ENCODE measurements around the gene FITM2.

The FITM2 gene

GRCh38 chr20:44357555-44358125, 46.6 kb upstream of the FITM2 start:
- no peak overlapping the region for H3K4me3 ChIP-seq (ENCODE audit: low read depth, low read length)
- POLR2A ChIA-PET: interaction anchor here (0.6 kb wide), 1 partner anchor 50 kb away, joined by 4 read pairs; no protein-coding TSS in a partner anchor

GRCh38 chr20:44357020-44357419, 46.0 kb upstream of the FITM2 start:
- ChIA-PET CTCF (no interaction called here), POLR2A (no interaction called here)
- H3K4me3 ChIP-seq (ENCODE audit: low read depth, low read length): no peak overlapping the region
- no peaks in the 10 kb centered on the region for H3K9me3 ChIP-seq (ENCODE audit: control insufficient read depth, insufficient read depth, low read depth, low read length)
- H3K27ac ChIP-seq (ENCODE audit: extremely low read depth, low read depth, low read length): no peak overlapping the region
- no peaks in the 10 kb centered on the region for H3K36me3 ChIP-seq (ENCODE audit: control insufficient read depth in 2 of 2, insufficient read depth in 1 of 2, low read length in 2 of 2)
- no peaks in the 10 kb centered on the region for H3K4me1 ChIP-seq (ENCODE audit: control insufficient read depth, insufficient read depth, low read length)
- no peak for TF ChIP-seq ZNF548 (tag by site-specific recombination; IDR thresholded peaks at IDR 0.05)
- no peak for TF ChIP-seq ZNF585B (tag by site-specific recombination; IDR thresholded peaks at IDR 0.05)
- no peak for TF ChIP-seq OVOL3 (tag by site-specific recombination; IDR thresholded peaks at IDR 0.05)
- TF ChIP-seq ZBTB11 (tag by site-specific recombination; conservative IDR thresholded peaks at IDR 0.05; ENCODE audit: low read depth): no peak
- TF ChIP-seq, protein P1, sequence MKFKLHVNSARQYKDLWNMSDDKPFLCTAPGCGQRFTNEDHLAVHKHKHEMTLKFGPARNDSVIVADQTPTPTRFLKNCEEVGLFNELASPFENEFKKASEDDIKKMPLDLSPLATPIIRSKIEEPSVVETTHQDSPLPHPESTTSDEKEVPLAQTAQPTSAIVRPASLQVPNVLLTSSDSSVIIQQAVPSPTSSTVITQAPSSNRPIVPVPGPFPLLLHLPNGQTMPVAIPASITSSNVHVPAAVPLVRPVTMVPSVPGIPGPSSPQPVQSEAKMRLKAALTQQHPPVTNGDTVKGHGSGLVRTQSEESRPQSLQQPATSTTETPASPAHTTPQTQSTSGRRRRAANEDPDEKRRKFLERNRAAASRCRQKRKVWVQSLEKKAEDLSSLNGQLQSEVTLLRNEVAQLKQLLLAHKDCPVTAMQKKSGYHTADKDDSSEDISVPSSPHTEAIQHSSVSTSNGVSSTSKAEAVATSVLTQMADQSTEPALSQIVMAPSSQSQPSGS (tag by site-specific recombination; IDR thresholded peaks at IDR 0.05; ENCODE audit: low read depth): no peak
- no peak for TF ChIP-seq ZNF677 (tag by site-specific recombination; IDR thresholded peaks at IDR 0.05)
- no peak for TF ChIP-seq ZNF211 (tag by site-specific recombination; IDR thresholded peaks at IDR 0.05; ENCODE audit: low read depth)
- TF ChIP-seq AEBP2 (tag by site-specific recombination; IDR thresholded peaks at IDR 0.05; ENCODE audit: borderline replicate concordance): no peak
- no peak for TF ChIP-seq ZNF266 (tag by site-specific recombination; IDR thresholded peaks at IDR 0.05; ENCODE audit: low read depth)
- TF ChIP-seq TCF7L2 (IDR thresholded peaks at IDR 0.05; ENCODE audit: borderline replicate concordance, low read depth, low read length): no peak
- no peak for TF ChIP-seq ZNF423 (tag by site-specific recombination; IDR thresholded peaks at IDR 0.05)
- TF ChIP-seq ZNF10 (tag by site-specific recombination; IDR thresholded peaks at IDR 0.05): no peak
- TF ChIP-seq, protein P2, sequence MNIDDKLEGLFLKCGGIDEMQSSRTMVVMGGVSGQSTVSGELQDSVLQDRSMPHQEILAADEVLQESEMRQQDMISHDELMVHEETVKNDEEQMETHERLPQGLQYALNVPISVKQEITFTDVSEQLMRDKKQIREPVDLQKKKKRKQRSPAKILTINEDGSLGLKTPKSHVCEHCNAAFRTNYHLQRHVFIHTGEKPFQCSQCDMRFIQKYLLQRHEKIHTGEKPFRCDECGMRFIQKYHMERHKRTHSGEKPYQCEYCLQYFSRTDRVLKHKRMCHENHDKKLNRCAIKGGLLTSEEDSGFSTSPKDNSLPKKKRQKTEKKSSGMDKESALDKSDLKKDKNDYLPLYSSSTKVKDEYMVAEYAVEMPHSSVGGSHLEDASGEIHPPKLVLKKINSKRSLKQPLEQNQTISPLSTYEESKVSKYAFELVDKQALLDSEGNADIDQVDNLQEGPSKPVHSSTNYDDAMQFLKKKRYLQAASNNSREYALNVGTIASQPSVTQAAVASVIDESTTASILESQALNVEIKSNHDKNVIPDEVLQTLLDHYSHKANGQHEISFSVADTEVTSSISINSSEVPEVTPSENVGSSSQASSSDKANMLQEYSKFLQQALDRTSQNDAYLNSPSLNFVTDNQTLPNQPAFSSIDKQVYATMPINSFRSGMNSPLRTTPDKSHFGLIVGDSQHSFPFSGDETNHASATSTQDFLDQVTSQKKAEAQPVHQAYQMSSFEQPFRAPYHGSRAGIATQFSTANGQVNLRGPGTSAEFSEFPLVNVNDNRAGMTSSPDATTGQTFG (tag by site-specific recombination; IDR thresholded peaks at IDR 0.05; ENCODE audit: borderline replicate concordance): no peak
- no peak for TF ChIP-seq ZNF280D (tag by site-specific recombination; IDR thresholded peaks at IDR 0.05)
- TF ChIP-seq, protein P3, sequence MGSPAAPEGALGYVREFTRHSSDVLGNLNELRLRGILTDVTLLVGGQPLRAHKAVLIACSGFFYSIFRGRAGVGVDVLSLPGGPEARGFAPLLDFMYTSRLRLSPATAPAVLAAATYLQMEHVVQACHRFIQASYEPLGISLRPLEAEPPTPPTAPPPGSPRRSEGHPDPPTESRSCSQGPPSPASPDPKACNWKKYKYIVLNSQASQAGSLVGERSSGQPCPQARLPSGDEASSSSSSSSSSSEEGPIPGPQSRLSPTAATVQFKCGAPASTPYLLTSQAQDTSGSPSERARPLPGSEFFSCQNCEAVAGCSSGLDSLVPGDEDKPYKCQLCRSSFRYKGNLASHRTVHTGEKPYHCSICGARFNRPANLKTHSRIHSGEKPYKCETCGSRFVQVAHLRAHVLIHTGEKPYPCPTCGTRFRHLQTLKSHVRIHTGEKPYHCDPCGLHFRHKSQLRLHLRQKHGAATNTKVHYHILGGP (tag by site-specific recombination; IDR thresholded peaks at IDR 0.05): no peak
- no peak for TF ChIP-seq ZBTB26 (tag by site-specific recombination; optimal IDR thresholded peaks at IDR 0.05)

More at GRCh38 chr20:44357555-44358125, 46.6 kb upstream of the FITM2 start:
- Histone ChIP-seq H3K9me3 (ENCODE audit: control insufficient read depth, insufficient read depth, low read depth, low read length) (no peaks in the 10 kb centered on the region), H3K36me3 (ENCODE audit: control insufficient read depth in 2 of 2, insufficient read depth in 1 of 2, low read length in 2 of 2) (no peaks in the 10 kb centered on the region), H3K27ac (ENCODE audit: extremely low read depth, low read depth, low read length) (no peak overlapping the region), H3K4me1 (ENCODE audit: control insufficient read depth, insufficient read depth, low read length) (no peaks in the 10 kb centered on the region)
- TF ChIP-seq ZNF23 (tag by site-specific recombination; IDR thresholded peaks at IDR 0.05; ENCODE audit: borderline replicate concordance): no peak
- TF ChIP-seq ZNF169 (tag by site-specific recombination; IDR thresholded peaks at IDR 0.05): no peak
- TF ChIP-seq ZNF311 (tag by site-specific recombination; IDR thresholded peaks at IDR 0.05; ENCODE audit: borderline replicate concordance): no peak
- no peak for TF ChIP-seq ZNF138 (tag by site-specific recombination; IDR thresholded peaks at IDR 0.05; ENCODE audit: borderline replicate concordance)
- no peak for TF ChIP-seq ZNF114 (tag by site-specific recombination; IDR thresholded peaks at IDR 0.05)
- no peak for TF ChIP-seq ZNF654 (tag by site-specific recombination; IDR thresholded peaks at IDR 0.05; ENCODE audit: low read depth)
- TF ChIP-seq ZNF664 (tag by site-specific recombination; IDR thresholded peaks at IDR 0.05): no peak
- no peak for TF ChIP-seq ZNF623 (tag by site-specific recombination; IDR thresholded peaks at IDR 0.05)
- TF ChIP-seq ZNF302 (tag by site-specific recombination; IDR thresholded peaks at IDR 0.05; ENCODE audit: low read depth): no peak
- CTCF ChIA-PET: interaction anchor here (0.6 kb wide), 1 partner anchor 119 kb away, joined by 5 read pairs; no protein-coding TSS in a partner anchor
